Measurements from ENCODE around the gene FER1L5. TPM values are rescaled to one million over a fixed set of nuclear protein-coding genes. Genes with fewer than 3 reads are reported as not detected.

FER1L5 gene
- total RNA-seq, 1 experiment from 2014 or later = 1.2 TPM

DNA sequence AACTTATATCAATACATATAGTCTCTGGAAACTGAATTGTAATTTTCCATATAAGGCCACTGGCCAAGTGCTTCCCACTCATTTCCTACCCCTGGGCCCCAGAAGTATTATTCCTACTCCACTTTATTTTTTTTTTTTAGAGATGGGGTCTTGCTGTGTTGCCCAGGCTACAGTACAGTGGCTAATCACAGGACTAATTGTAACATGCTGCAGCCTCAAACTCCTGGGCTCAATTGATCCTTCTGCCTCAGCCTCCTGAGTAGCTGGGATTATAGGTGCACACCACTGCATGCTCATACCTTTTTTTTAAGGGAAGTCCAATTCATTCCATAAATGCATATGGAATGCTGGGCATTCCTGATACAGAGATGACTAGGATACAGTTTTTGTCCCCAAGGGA lies 111.8 kb downstream of the FER1L5 start:
- Histone ChIP-seq H2AFZ (ENCODE audit: low read length) (no peak overlapping the region), H4K20me1 (ENCODE audit: control insufficient read depth, insufficient read depth, insufficient read length) (no peaks in the 10 kb centered on the region), H2BK12ac (ENCODE audit: insufficient read length, low read depth, low read length) (no peak overlapping the region), H4K91ac (ENCODE audit: insufficient read length, low read depth, low read length) (no peak overlapping the region), H3K27me3 (ENCODE audit: insufficient read depth, low read length) (no peaks in the 10 kb centered on the region), H2BK15ac (ENCODE audit: low read depth, low read length) (no peak overlapping the region), H2BK5ac (ENCODE audit: insufficient read length, low read length) (no peak overlapping the region), H3K18ac (ENCODE audit: insufficient read length, low read depth, low read length) (no peak overlapping the region), H3K23ac (ENCODE audit: insufficient read length, low read depth, low read length) (no peak overlapping the region), H2BK120ac (ENCODE audit: low read depth, low read length, poor library complexity, severe bottlenecking) (no peak overlapping the region), H4K5ac (ENCODE audit: insufficient read length, low read depth, low read length) (no peak overlapping the region), H3T11ph (ENCODE audit: low read length) (no peak overlapping the region), H3K56ac (ENCODE audit: insufficient read length, low read depth, low read length) (no peak overlapping the region), H3K4ac (ENCODE audit: low read depth, low read length) (no peak overlapping the region), H3K23me2 (ENCODE audit: insufficient read length, low read depth, low read length, poor library complexity, severe bottlenecking) (no peaks in the 10 kb centered on the region), H3K14ac (ENCODE audit: insufficient read depth, low read length) (no peak overlapping the region), H3K9ac (ENCODE audit: extremely low read depth, insufficient read length, low read length) (no peak overlapping the region), H3K9me3 (ENCODE audit: control insufficient read depth, low read depth, low read length) (no peaks in the 10 kb centered on the region), H2BK20ac (ENCODE audit: low read depth, low read length, poor library complexity, severe bottlenecking) (no peak overlapping the region), H3K4me2 (ENCODE audit: insufficient read depth, insufficient read length, low read length) (no peak overlapping the region), H3K79me1 (ENCODE audit: insufficient read depth, low read depth, low read length, poor library complexity, severe bottlenecking) (no peaks in the 10 kb centered on the region), H4K8ac (replicated peaks; ENCODE audit: insufficient read length, low read depth, low read length) (no peak overlapping the region), H3K79me2 (ENCODE audit: insufficient read depth, low read length) (no peaks in the 10 kb centered on the region), H3K27ac (ENCODE audit: insufficient read length, low read depth, low read length) (no peak overlapping the region), H3K4me1 (ENCODE audit: insufficient read depth, low read length) (no peaks in the 10 kb centered on the region), H2AK5ac (ENCODE audit: insufficient read length, low read length) (no peak overlapping the region)
- Mint-ChIP-seq H3K9me3 (no peaks in the 10 kb centered on the region), H3K4me1 (peaks cover 4 to 8% of the 10 kb centered on the region in 2 experiments; a peak in 3 of 4 replicates), H3K27ac (no peak overlapping the region), H3K4me3 (no peak overlapping the region), H3K27me3 (ENCODE audit: low read depth) (peaks cover 7% of the 10 kb centered on the region), H3K36me3 (ENCODE audit: insufficient read depth in 1 of 3, low read depth in 3 of 3) (no peaks in the 10 kb centered on the region)
- TF ChIP-seq, protein P1, sequence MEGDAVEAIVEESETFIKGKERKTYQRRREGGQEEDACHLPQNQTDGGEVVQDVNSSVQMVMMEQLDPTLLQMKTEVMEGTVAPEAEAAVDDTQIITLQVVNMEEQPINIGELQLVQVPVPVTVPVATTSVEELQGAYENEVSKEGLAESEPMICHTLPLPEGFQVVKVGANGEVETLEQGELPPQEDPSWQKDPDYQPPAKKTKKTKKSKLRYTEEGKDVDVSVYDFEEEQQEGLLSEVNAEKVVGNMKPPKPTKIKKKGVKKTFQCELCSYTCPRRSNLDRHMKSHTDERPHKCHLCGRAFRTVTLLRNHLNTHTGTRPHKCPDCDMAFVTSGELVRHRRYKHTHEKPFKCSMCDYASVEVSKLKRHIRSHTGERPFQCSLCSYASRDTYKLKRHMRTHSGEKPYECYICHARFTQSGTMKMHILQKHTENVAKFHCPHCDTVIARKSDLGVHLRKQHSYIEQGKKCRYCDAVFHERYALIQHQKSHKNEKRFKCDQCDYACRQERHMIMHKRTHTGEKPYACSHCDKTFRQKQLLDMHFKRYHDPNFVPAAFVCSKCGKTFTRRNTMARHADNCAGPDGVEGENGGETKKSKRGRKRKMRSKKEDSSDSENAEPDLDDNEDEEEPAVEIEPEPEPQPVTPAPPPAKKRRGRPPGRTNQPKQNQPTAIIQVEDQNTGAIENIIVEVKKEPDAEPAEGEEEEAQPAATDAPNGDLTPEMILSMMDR (conservative IDR thresholded peaks at IDR 0.05) = no peak
- no peak for DNase-seq

Other genes starting within 250 kb of the FER1L5 start
- gene NEURL3, start 137.4 kb upstream of the FER1L5 start, total RNA-seq (2021) = not detected in 2 replicates
- gene ARID5A, start 106.0 kb upstream of the FER1L5 start, total RNA-seq (2021) = 3.8 and 4.5 TPM in 2 replicates
- gene KANSL3, start 4.5 kb upstream of the FER1L5 start, total RNA-seq (2021) = 34.2 and 35.7 TPM in 2 replicates
- 17.6 and 18.8 TPM in 2 replicates for gene LMAN2L, start 97.3 kb downstream of the FER1L5 start, total RNA-seq (2021)
- gene CNNM4, start 118.1 kb downstream of the FER1L5 start, total RNA-seq (2021) = 8.5 and 8.9 TPM in 2 replicates
- gene CNNM3, start 173.5 kb downstream of the FER1L5 start, total RNA-seq (2021) = 22.8 and 25.0 TPM in 2 replicates
- 2.3 and 2.4 TPM in 2 replicates for gene ANKRD23, start 201.3 kb downstream of the FER1L5 start, total RNA-seq (2021)
- 13.0 and 13.9 TPM in 2 replicates for gene ANKRD39, start 215.3 kb downstream of the FER1L5 start, total RNA-seq (2021)
- gene SEMA4C, start 227.3 kb downstream of the FER1L5 start, total RNA-seq (2021) = 81.6 and 87.2 TPM in 2 replicates